ENCODE measurements around the gene MCEMP1. TPM values are rescaled to one million over a fixed set of nuclear protein-coding genes. Genes with fewer than 3 reads are reported as not detected.

MCEMP1 gene
- total and polyA plus RNA-seq, 5 donors: 0.17 to 0.85 (median 0.50) TPM

- no peak overlapping the region for H3K27ac ChIP-seq (ENCODE audit: low read length)
Measured at GRCh38 chr19:7645163-7645562, 31.7 kb upstream of the MCEMP1 start.

GRCh38 chr19:7645656-7646425 lies 31.0 kb upstream of the MCEMP1 start:
- Histone ChIP-seq H3K9me3 (ENCODE audit: control insufficient read depth, low read length) (no peaks in the 10 kb centered on the region), H3K27me3 (ENCODE audit: control insufficient read depth, insufficient read depth) (no peaks in the 10 kb centered on the region), H3K4me1 (ENCODE audit: control insufficient read depth, insufficient read depth, low read length) (no peaks in the 10 kb centered on the region), H3K4me3 (ENCODE audit: low read length) (no peak overlapping the region), H3K27ac (ENCODE audit: low read length) (no peak overlapping the region)
- WGBS: 52% methylated on average over 20 of the region's 20 CpGs
- DNase-seq: peak in 2 of 3 donors; percentile 25 to 27
- ATAC-seq: no peak
- intact Hi-C loops (cut with DNase I): no loop called here

More at GRCh38 chr19:7645163-7645562, 31.7 kb upstream of the MCEMP1 start:
- intact Hi-C loops (cut with DNase I): no loop called here
- Histone ChIP-seq H3K4me1 (ENCODE audit: control insufficient read depth, insufficient read depth, low read length) (no peaks in the 10 kb centered on the region), H3K27me3 (ENCODE audit: control insufficient read depth, insufficient read depth) (no peaks in the 10 kb centered on the region), H3K4me3 (ENCODE audit: low read length) (no peak overlapping the region), H3K9me3 (ENCODE audit: control insufficient read depth, low read length) (no peaks in the 10 kb centered on the region)
- DNase-seq: peak in 1 of 3 donors; percentile 43
- ATAC-seq: no peak
- 87% methylated on average over 14 of the region's 14 CpGs for WGBS

- ATAC-seq (no peak), DNase-seq (peak in 1 of 3 donors; percentile 27)
- H3K9me3 ChIP-seq (ENCODE audit: control insufficient read depth, low read length): no peaks in the 10 kb centered on the region
- intact Hi-C loops (cut with DNase I): no loop called here
- no peak overlapping the region for H3K4me3 ChIP-seq (ENCODE audit: low read length)
- H3K27ac ChIP-seq (ENCODE audit: low read length): no peak overlapping the region
- WGBS: 82% methylated on average over 8 of the region's 8 CpGs
- H3K4me1 ChIP-seq (ENCODE audit: control insufficient read depth, insufficient read depth, low read length): no peaks in the 10 kb centered on the region
- H3K27me3 ChIP-seq (ENCODE audit: control insufficient read depth, insufficient read depth): no peaks in the 10 kb centered on the region
Measured at GRCh38 chr19:7646426-7646700, 30.5 kb upstream of the MCEMP1 start.

- no peaks in the 10 kb centered on the region for H3K27me3 ChIP-seq (ENCODE audit: control insufficient read depth, insufficient read depth)
- ATAC-seq (no peak), DNase-seq (peak in 2 of 3 donors; percentile 50 to 60)
- intact Hi-C loops (cut with DNase I): no loop called here
- H3K4me1 ChIP-seq (ENCODE audit: control insufficient read depth, insufficient read depth, low read length): no peaks in the 10 kb centered on the region
- no peaks in the 10 kb centered on the region for H3K9me3 ChIP-seq (ENCODE audit: control insufficient read depth, low read length)
- H3K27ac ChIP-seq (ENCODE audit: low read length): no peak overlapping the region
- no peak overlapping the region for H3K4me3 ChIP-seq (ENCODE audit: low read length)
- 86% methylated on average over 26 of the region's 26 CpGs for WGBS
Measured at GRCh38 chr19:7647156-7647555, 29.7 kb upstream of the MCEMP1 start.

GRCh38 chr19:7648265-7649014 lies 28.4 kb upstream of the MCEMP1 start:
- WGBS: 65% methylated on average over 15 of the region's 15 CpGs
- intact Hi-C loops (cut with DNase I): no loop called here
- Histone ChIP-seq H3K27ac (ENCODE audit: low read length) (no peak overlapping the region), H3K27me3 (ENCODE audit: control insufficient read depth, insufficient read depth) (no peaks in the 10 kb centered on the region), H3K9me3 (ENCODE audit: control insufficient read depth, low read length) (no peaks in the 10 kb centered on the region), H3K4me3 (ENCODE audit: low read length) (no peak overlapping the region), H3K4me1 (ENCODE audit: control insufficient read depth, insufficient read depth, low read length) (no peaks in the 10 kb centered on the region)
- peak in 1 of 3 donors; percentile 14 for DNase-seq
- ATAC-seq: no peak

GRCh38 chr19:7650148-7650547 lies 26.7 kb upstream of the MCEMP1 start:
- intact Hi-C loops (cut with DNase I): loop anchor here in 1 of 4 donors (10.0 kb wide), 1 partner anchor 155 kb away; no protein-coding TSS in a partner anchor
- DNase-seq (no peak), ATAC-seq (no peak)
- H3K9me3 ChIP-seq (ENCODE audit: control insufficient read depth, low read length): no peaks in the 10 kb centered on the region
- no peak overlapping the region for H3K27ac ChIP-seq (ENCODE audit: low read length)
- WGBS: 42% methylated on average over 2 of the region's 2 CpGs
- no peaks in the 10 kb centered on the region for H3K27me3 ChIP-seq (ENCODE audit: control insufficient read depth, insufficient read depth)
- H3K4me3 ChIP-seq (ENCODE audit: low read length): no peak overlapping the region
- H3K4me1 ChIP-seq (ENCODE audit: control insufficient read depth, insufficient read depth, low read length): no peaks in the 10 kb centered on the region

- Histone ChIP-seq H3K27ac (ENCODE audit: low read length) (no peak overlapping the region), H3K9me3 (ENCODE audit: control insufficient read depth, low read length) (no peaks in the 10 kb centered on the region), H3K27me3 (ENCODE audit: control insufficient read depth, insufficient read depth) (no peaks in the 10 kb centered on the region), H3K4me3 (ENCODE audit: low read length) (peak overlapping the region; percentile 9), H3K4me1 (ENCODE audit: control insufficient read depth, insufficient read depth, low read length) (no peaks in the 10 kb centered on the region)
- 4% methylated on average over 28 of the region's 28 CpGs for WGBS
- intact Hi-C loops (cut with DNase I): loop anchor here in 1 of 4 donors (10.0 kb wide), 1 partner anchor 153 kb away; no protein-coding TSS in a partner anchor
- peak; percentile 65 to 80 for ATAC-seq
- peak; percentile 68 to 92 (median 88) for DNase-seq
Measured at GRCh38 chr19:7652061-7652641, 24.7 kb upstream of the MCEMP1 start.

GRCh38 chr19:7654401-7654800 lies 22.5 kb upstream of the MCEMP1 start:
- Histone ChIP-seq H3K27ac (ENCODE audit: low read length) (no peak overlapping the region), H3K27me3 (ENCODE audit: control insufficient read depth, insufficient read depth) (no peaks in the 10 kb centered on the region), H3K4me1 (ENCODE audit: control insufficient read depth, insufficient read depth, low read length) (no peaks in the 10 kb centered on the region), H3K9me3 (ENCODE audit: control insufficient read depth, low read length) (no peaks in the 10 kb centered on the region), H3K4me3 (ENCODE audit: low read length) (no peak overlapping the region)
- 57% methylated on average over 8 of the region's 8 CpGs for WGBS
- intact Hi-C loops (cut with DNase I): loop anchor here in 2 of 4 donors (2.0 to 10.0 kb wide), 2 partner anchors 26 to 150 kb away; partner anchors contain the start of gene TRAPPC5 (in 1 of the 2)
- ATAC-seq (no peak), DNase-seq (no peak)

- 56% methylated on average over 8 of the region's 8 CpGs for WGBS
- no peak overlapping the region for H3K27ac ChIP-seq (ENCODE audit: low read length)
- no peak for DNase-seq
- no peak overlapping the region for H3K4me3 ChIP-seq (ENCODE audit: low read length)
- no peaks in the 10 kb centered on the region for H3K9me3 ChIP-seq (ENCODE audit: control insufficient read depth, low read length)
- no peaks in the 10 kb centered on the region for H3K4me1 ChIP-seq (ENCODE audit: control insufficient read depth, insufficient read depth, low read length)
- intact Hi-C loops (cut with DNase I): loop anchor here in 2 of 4 donors (2.0 to 10.0 kb wide), 2 partner anchors 25 to 149 kb away; partner anchors contain the start of gene TRAPPC5 (in 1 of the 2)
- ATAC-seq: no peak
- H3K27me3 ChIP-seq (ENCODE audit: control insufficient read depth, insufficient read depth): no peaks in the 10 kb centered on the region
Measured at GRCh38 chr19:7655581-7655980, 21.3 kb upstream of the MCEMP1 start.

GRCh38 chr19:7657131-7657751 lies 19.6 kb upstream of the MCEMP1 start:
- Histone ChIP-seq H3K27me3 (ENCODE audit: control insufficient read depth, insufficient read depth) (no peaks in the 10 kb centered on the region), H3K27ac (ENCODE audit: low read length) (no peak overlapping the region), H3K4me3 (ENCODE audit: low read length) (no peak overlapping the region), H3K4me1 (ENCODE audit: control insufficient read depth, insufficient read depth, low read length) (no peaks in the 10 kb centered on the region), H3K9me3 (ENCODE audit: control insufficient read depth, low read length) (no peaks in the 10 kb centered on the region)
- intact Hi-C loops (cut with DNase I): loop anchor here in 1 of 4 donors (10.0 kb wide), 1 partner anchor 148 kb away; no protein-coding TSS in a partner anchor
- peak in 2 of 3 donors; percentile 44 to 56 for DNase-seq
- 34% methylated on average over 14 of the region's 14 CpGs for WGBS
- peak; percentile 31 to 49 for ATAC-seq

All from right cardiac atrium (tissue), 5 donors.